ENCODE measurements around the gene YOD1. TPM values are rescaled to one million over a fixed set of nuclear protein-coding genes. Genes with fewer than 3 reads are reported as not detected.

The YOD1 gene
- total and polyA plus RNA-seq, 4 experiments from 2014 or later: 0.47 to 10.0 (median 5.1) TPM

DNA sequence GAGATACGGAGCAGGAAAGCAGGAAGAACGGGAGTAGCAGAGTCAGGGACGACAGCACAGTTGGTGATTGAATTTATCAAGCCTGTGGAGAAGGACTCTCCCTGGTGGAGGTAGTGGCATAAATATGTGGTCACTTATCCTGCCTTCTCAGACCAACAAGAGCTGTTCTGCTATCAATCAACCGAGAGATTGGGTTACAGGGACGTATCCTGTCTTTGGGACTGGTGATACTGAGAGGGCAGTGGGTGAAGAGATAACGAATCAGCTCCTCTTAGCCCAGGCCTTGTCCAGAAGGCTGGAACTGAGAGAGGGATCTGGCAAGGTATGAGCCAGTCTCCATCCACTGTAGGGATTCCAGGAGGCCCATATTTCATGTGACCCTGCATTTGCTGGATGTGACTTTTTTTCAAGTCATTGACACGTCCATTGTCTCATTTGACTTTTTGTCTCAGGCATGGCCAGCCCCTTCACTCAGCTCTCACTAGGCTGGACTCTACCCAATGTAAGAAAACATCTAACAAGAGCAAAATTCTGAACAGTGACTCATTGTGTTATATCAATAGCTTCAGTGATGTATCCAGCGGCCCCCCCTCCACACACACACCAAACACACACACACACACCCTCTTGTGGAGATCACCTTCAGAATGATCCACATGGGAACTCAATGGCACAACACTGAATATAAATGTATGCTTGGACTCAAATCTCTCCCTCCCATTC, 29.7 kb downstream of the YOD1 start:
- H3K9me3 Mint-ChIP-seq: no peaks in the 10 kb centered on the region
- intact Hi-C loops (cut with micrococcal nuclease): no loop called here
- no peaks in the 10 kb centered on the region for H3K36me3 Mint-ChIP-seq
- Histone ChIP-seq H3K4me1 (ENCODE audit: insufficient read depth, low read length) (peaks cover 5% of the 10 kb centered on the region), H3K9me3 (ENCODE audit: control insufficient read depth in 1 of 2, low read length in 2 of 2) (no peaks in the 10 kb centered on the region), H3K27ac (ENCODE audit: low read depth, low read length) (no peak overlapping the region), H3K4me3 (ENCODE audit: low read length in 2 of 2) (no peak overlapping the region), H3K27me3 (ENCODE audit: insufficient read depth, low read length) (no peaks in the 10 kb centered on the region), H3K36me3 (ENCODE audit: insufficient read depth, low read length) (no peaks in the 10 kb centered on the region)
- H3K4me1 Mint-ChIP-seq: no peaks in the 10 kb centered on the region
- CTCF ChIA-PET (ENCODE audit: partially characterized antibody): no interaction called here
- POLR2A ChIA-PET (ENCODE audit: partially characterized antibody): no interaction called here
- no peak overlapping the region for H3K4me3 Mint-ChIP-seq
- no peak overlapping the region for H3K27ac Mint-ChIP-seq
- peaks cover 20 to 34% of the 10 kb centered on the region in 2 donors for H3K27me3 Mint-ChIP-seq
- DNase-seq: no peak

DNA sequence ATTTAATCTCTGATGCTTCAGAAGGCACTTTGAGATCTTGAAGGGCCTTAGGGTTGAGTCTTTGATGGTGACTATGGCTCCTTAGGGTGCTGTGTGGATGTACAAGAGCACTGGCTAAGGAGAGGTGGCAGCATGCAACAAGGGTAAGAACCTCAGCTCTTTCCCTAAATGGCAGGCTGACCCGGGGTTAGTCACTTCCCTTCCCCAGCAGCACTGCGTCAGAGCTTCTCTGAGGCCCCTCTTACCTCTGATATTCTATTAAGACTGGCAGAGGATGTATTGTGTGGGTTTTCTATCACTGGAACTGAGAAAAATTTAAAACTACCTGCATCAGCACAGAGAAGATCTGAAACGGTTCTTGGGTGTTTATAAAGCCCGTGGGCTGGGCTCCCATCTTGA, 30.3 kb downstream of the YOD1 start:
- no peak for DNase-seq
- intact Hi-C loops (cut with micrococcal nuclease): no loop called here
- CTCF ChIA-PET (ENCODE audit: partially characterized antibody): no interaction called here
- Histone ChIP-seq H3K36me3 (ENCODE audit: insufficient read depth, low read length) (no peaks in the 10 kb centered on the region), H3K4me3 (ENCODE audit: low read length in 2 of 2) (no peak overlapping the region), H3K27me3 (ENCODE audit: insufficient read depth, low read length) (no peaks in the 10 kb centered on the region), H3K4me1 (ENCODE audit: insufficient read depth, low read length) (peaks cover 5% of the 10 kb centered on the region), H3K9me3 (ENCODE audit: control insufficient read depth in 1 of 2, low read length in 2 of 2) (no peaks in the 10 kb centered on the region), H3K27ac (ENCODE audit: low read depth, low read length) (no peak overlapping the region)
- Mint-ChIP-seq H3K9me3 (no peaks in the 10 kb centered on the region), H3K4me1 (no peaks in the 10 kb centered on the region), H3K27ac (no peak overlapping the region), H3K4me3 (no peak overlapping the region), H3K36me3 (no peaks in the 10 kb centered on the region), H3K27me3 (peaks cover 23 to 35% of the 10 kb centered on the region in 2 donors)
- POLR2A ChIA-PET (ENCODE audit: partially characterized antibody): no interaction called here

DNA sequence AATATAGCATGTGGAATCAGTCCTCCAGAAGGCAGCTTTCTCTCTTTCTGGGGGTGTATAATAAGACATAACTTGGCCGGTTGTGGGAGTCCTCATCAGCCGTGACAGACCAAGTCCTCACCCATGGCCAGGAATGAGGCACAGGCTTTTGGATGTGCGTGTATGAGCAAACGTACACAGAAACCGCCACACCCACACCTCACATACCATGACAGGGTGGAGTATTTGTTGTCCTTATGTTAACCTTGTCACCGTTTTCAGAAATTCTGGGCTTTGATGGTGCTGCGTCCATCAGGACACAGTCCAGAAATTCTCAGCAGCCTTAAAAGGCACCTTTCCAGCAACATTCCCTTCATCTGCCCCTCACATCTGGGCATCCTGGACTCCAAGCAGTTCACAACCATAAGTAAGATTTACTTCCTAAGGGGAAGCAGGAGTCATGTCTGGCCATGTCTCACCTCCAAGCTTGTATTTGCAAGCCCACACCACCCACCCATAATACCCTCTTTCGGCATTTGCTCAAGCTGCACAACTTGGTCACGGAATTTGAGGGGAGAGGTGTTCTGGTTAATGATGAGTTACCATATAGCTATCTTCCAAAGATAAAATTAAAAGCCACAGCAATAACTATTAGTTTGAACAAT, 30.8 kb downstream of the YOD1 start:
- Mint-ChIP-seq H3K4me3 (no peak overlapping the region), H3K27me3 (peaks cover 22 to 35% of the 10 kb centered on the region in 2 donors), H3K4me1 (no peaks in the 10 kb centered on the region), H3K9me3 (no peaks in the 10 kb centered on the region), H3K36me3 (no peaks in the 10 kb centered on the region), H3K27ac (no peak overlapping the region)
- Histone ChIP-seq H3K4me3 (ENCODE audit: low read length in 2 of 2) (no peak overlapping the region), H3K4me1 (ENCODE audit: insufficient read depth, low read length) (peaks cover 5% of the 10 kb centered on the region), H3K27ac (ENCODE audit: low read depth, low read length) (no peak overlapping the region), H3K36me3 (ENCODE audit: insufficient read depth, low read length) (no peaks in the 10 kb centered on the region), H3K9me3 (ENCODE audit: control insufficient read depth in 1 of 2, low read length in 2 of 2) (no peaks in the 10 kb centered on the region), H3K27me3 (ENCODE audit: insufficient read depth, low read length) (no peaks in the 10 kb centered on the region)
- POLR2A ChIA-PET (ENCODE audit: partially characterized antibody): no interaction called here
- intact Hi-C loops (cut with micrococcal nuclease): no loop called here
- DNase-seq: no peak
- CTCF ChIA-PET (ENCODE audit: partially characterized antibody): no interaction called here

DNA sequence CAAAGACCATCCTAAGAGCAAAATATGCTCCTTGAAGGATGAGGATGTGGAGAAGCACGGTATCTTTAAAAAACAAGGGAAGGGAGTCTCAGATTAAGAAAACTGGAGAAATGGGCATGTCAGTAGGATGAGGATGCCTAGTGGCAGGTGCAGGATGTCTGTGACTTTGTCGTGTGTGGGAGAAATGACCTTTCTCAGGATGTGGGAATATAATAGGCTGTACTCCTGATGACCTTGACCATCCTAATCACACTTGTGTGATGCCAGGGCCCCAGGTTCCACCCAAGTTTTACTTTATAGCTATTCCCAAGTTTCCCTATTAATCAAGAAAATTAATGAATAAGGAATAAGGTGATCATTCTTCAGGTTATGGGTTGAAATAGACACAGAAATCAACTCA, 31.3 kb downstream of the YOD1 start:
- no peaks in the 10 kb centered on the region for H3K9me3 Mint-ChIP-seq
- no peaks in the 10 kb centered on the region for H3K4me1 Mint-ChIP-seq
- CTCF ChIA-PET (ENCODE audit: partially characterized antibody): no interaction called here
- H3K4me1 ChIP-seq (ENCODE audit: insufficient read depth, low read length): peaks cover 5% of the 10 kb centered on the region
- no peak overlapping the region for H3K27ac Mint-ChIP-seq
- H3K27ac ChIP-seq (ENCODE audit: low read depth, low read length): no peak overlapping the region
- POLR2A ChIA-PET (ENCODE audit: partially characterized antibody): no interaction called here
- no peak overlapping the region for H3K4me3 ChIP-seq (ENCODE audit: low read length in 2 of 2)
- DNase-seq: no peak
- no peak overlapping the region for H3K4me3 Mint-ChIP-seq
- H3K9me3 ChIP-seq (ENCODE audit: control insufficient read depth in 1 of 2, low read length in 2 of 2): no peaks in the 10 kb centered on the region
- intact Hi-C loops (cut with micrococcal nuclease): no loop called here
- peaks cover 20 to 33% of the 10 kb centered on the region in 2 donors for H3K27me3 Mint-ChIP-seq
- no peaks in the 10 kb centered on the region for H3K27me3 ChIP-seq (ENCODE audit: insufficient read depth, low read length)
- no peaks in the 10 kb centered on the region for H3K36me3 ChIP-seq (ENCODE audit: insufficient read depth, low read length)
- H3K36me3 Mint-ChIP-seq: no peaks in the 10 kb centered on the region

DNA sequence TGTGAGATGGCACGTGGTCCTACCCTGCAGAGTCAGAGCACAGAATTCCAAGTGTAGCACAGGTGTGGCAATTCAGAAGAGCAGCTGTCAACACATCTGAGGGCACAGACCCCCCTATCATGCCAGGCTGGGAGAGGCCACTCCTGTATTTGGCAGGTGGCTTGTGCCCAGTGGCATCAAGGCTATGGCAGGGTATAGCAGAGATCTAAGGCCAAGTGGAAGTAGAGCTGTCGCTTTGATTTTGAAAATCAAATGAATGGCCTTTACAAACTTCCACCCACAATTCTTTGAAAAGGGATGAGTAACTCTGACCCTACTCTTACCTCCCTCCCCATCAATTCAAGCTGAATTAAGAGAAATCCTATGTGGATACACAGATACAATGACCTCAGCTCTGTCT, 31.8 kb downstream of the YOD1 start:
- Histone ChIP-seq H3K4me1 (ENCODE audit: insufficient read depth, low read length) (peaks cover 5% of the 10 kb centered on the region), H3K36me3 (ENCODE audit: insufficient read depth, low read length) (no peaks in the 10 kb centered on the region), H3K9me3 (ENCODE audit: control insufficient read depth in 1 of 2, low read length in 2 of 2) (no peaks in the 10 kb centered on the region), H3K4me3 (ENCODE audit: low read length in 2 of 2) (no peak overlapping the region), H3K27me3 (ENCODE audit: insufficient read depth, low read length) (no peaks in the 10 kb centered on the region), H3K27ac (ENCODE audit: low read depth, low read length) (no peak overlapping the region)
- H3K4me1 Mint-ChIP-seq: no peaks in the 10 kb centered on the region
- CTCF ChIA-PET (ENCODE audit: partially characterized antibody): interaction anchor here (1.1 kb wide), 1 partner anchor 14 kb away, joined by 3 read pairs; no protein-coding TSS in a partner anchor
- DNase-seq: no peak
- H3K36me3 Mint-ChIP-seq: no peaks in the 10 kb centered on the region
- H3K27me3 Mint-ChIP-seq: peaks cover 18 to 35% of the 10 kb centered on the region in 2 donors
- H3K4me3 Mint-ChIP-seq: no peak overlapping the region
- no peaks in the 10 kb centered on the region for H3K9me3 Mint-ChIP-seq
- POLR2A ChIA-PET (ENCODE audit: partially characterized antibody): interaction anchor here (0.5 kb wide), 1 partner anchor 559 kb away, joined by 3 read pairs; no protein-coding TSS in a partner anchor
- intact Hi-C loops (cut with micrococcal nuclease): no loop called here
- H3K27ac Mint-ChIP-seq: no peak overlapping the region

DNA sequence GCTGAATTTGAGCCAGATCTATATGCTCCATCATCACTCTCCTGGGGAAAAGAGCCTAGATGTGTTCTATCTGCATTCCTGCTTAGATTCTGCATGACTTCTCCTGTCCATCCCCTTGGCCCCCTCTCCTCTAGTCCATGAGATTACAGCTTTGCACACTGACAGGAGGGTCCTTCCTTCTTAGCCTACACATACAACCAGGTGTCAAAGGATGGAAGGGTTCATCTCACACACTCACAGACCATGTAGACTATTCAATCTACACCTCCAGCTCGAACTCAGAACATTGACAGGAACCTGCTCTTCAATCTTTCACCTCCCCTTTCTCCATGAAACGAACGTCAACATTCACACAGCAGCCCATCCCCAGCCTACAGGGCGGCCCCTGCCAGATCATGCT, 32.3 kb downstream of the YOD1 start:
- intact Hi-C loops (cut with micrococcal nuclease): no loop called here
- H3K36me3 Mint-ChIP-seq: no peaks in the 10 kb centered on the region
- H3K27me3 Mint-ChIP-seq: peaks cover 18 to 35% of the 10 kb centered on the region in 2 donors
- POLR2A ChIA-PET (ENCODE audit: partially characterized antibody): interaction anchor here (0.5 to 0.8 kb wide), 2 partner anchors 12 to 559 kb away, joined by 3 read pairs; no protein-coding TSS in a partner anchor
- no peaks in the 10 kb centered on the region for H3K27me3 ChIP-seq (ENCODE audit: insufficient read depth, low read length)
- H3K36me3 ChIP-seq (ENCODE audit: insufficient read depth, low read length): no peaks in the 10 kb centered on the region
- CTCF ChIA-PET (ENCODE audit: partially characterized antibody): interaction anchor here (1.0 to 1.1 kb wide), 2 partner anchors 13 to 14 kb away, joined by 3 to 6 read pairs; no protein-coding TSS in a partner anchor
- no peak overlapping the region for H3K4me3 Mint-ChIP-seq
- H3K27ac Mint-ChIP-seq: no peak overlapping the region
- no peak for DNase-seq
- no peaks in the 10 kb centered on the region for H3K9me3 Mint-ChIP-seq
- H3K9me3 ChIP-seq (ENCODE audit: control insufficient read depth in 1 of 2, low read length in 2 of 2): no peaks in the 10 kb centered on the region
- no peak overlapping the region for H3K27ac ChIP-seq (ENCODE audit: low read depth, low read length)
- peaks cover 5% of the 10 kb centered on the region for H3K4me1 ChIP-seq (ENCODE audit: insufficient read depth, low read length)
- no peaks in the 10 kb centered on the region for H3K4me1 Mint-ChIP-seq
- H3K4me3 ChIP-seq (ENCODE audit: low read length in 2 of 2): no peak overlapping the region

DNA sequence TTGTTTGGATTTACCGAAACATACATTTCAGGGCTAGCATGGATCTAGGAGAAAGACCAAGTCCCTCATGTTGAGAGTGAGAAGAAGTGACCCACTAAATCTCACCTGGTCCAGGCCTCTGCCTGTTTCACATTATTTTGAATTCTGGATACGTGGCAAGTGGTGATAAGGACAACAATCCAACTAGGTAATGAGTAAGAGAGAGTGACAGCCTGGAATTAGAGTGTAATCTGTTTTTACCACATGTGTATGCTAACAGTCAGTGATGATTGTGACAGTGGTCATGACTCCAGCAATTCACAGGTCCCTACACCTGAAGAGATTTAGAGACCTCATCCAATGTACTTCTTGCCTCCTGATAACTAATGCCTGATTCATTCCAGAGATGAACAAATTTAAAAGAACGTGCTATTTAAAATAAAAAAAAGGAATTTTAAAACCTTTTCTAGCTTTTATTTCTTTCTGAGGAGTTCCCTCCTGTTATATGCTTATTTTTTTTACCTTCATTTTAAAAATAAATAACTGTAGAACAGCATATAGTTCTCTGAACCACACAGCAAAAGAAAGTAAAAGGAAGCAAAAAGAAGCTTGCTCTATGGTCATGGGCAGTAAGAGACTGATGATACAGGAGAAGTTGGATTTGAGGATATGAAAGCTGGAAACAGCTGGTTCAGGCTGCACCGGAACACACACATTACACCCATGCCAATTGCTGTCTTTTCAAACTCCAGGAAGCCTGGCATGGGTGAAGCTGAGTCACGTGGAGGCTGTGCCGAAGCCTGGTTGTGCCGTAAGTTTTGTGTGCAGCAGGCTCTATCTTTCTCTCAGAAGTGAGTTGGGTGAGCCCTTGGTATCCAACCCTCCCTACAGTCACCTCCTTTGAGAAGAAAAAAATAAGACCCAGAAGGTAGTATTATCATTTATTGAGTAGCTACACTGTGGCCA, 33.1 kb downstream of the YOD1 start:
- DNase-seq: no peak
- ChIA-PET CTCF (ENCODE audit: partially characterized antibody) (interaction anchor here (1.0 to 1.1 kb wide), 2 partner anchors 12 to 14 kb away, joined by 3 to 6 read pairs; no protein-coding TSS in a partner anchor), POLR2A (ENCODE audit: partially characterized antibody) (interaction anchor here (0.8 kb wide), 1 partner anchor 11 kb away, joined by 3 read pairs; no protein-coding TSS in a partner anchor)
- H3K27me3 ChIP-seq (ENCODE audit: insufficient read depth, low read length): no peaks in the 10 kb centered on the region
- Mint-ChIP-seq H3K4me3 (no peak overlapping the region), H3K9me3 (no peaks in the 10 kb centered on the region), H3K27ac (no peak overlapping the region), H3K4me1 (no peaks in the 10 kb centered on the region), H3K27me3 (peaks cover 19 to 34% of the 10 kb centered on the region in 2 donors), H3K36me3 (no peaks in the 10 kb centered on the region)
- no peak overlapping the region for H3K27ac ChIP-seq (ENCODE audit: low read depth, low read length)
- no peaks in the 10 kb centered on the region for H3K36me3 ChIP-seq (ENCODE audit: insufficient read depth, low read length)
- H3K4me1 ChIP-seq (ENCODE audit: insufficient read depth, low read length): peaks cover 5% of the 10 kb centered on the region
- no peaks in the 10 kb centered on the region for H3K9me3 ChIP-seq (ENCODE audit: control insufficient read depth in 1 of 2, low read length in 2 of 2)
- H3K4me3 ChIP-seq (ENCODE audit: low read length in 2 of 2): no peak overlapping the region
- intact Hi-C loops (cut with micrococcal nuclease): no loop called here
